H1 (cell line): ENCODE data around the gene CDCA7L. TPM values are rescaled to one million over a fixed set of nuclear protein-coding genes. Genes with fewer than 3 reads are reported as not detected.

Experiments used
- BACH1 ChIP-seq: IDR thresholded peaks from 2 replicates; pipeline ENCODE4 v1.6.1; 2012; ENCODE audit warnings: low read length, improper control_type of control experiment
- HDAC2 ChIP-seq, 2 experiments: fragments of 300-600 bp in 1 of 2; sonication (generic) in 1 of 2; IDR thresholded peaks; 2 replicates each; pipeline ENCODE4 v1.6.1; 2011 to 2012; ENCODE audit warnings: low read depth in 2 of 2, low read length in 2 of 2, mild to moderate bottlenecking in 2 of 2, moderate library complexity in 2 of 2, borderline replicate concordance in 1 of 2, inconsistent platforms in 1 of 2
- PHF8 ChIP-seq: fragments of 200-600 bp; sonication (generic); conservative IDR thresholded peaks from 2 replicates; pipeline ENCODE4 v1.7.1; 2012; ENCODE audit warnings: low read depth, mild to moderate bottlenecking, inconsistent platforms, low read length, moderate library complexity
- RBBP5 ChIP-seq: IDR thresholded peaks from 2 replicates; pipeline ENCODE4 v1.7.1; 2012; ENCODE audit warnings: low read depth, mild to moderate bottlenecking, inconsistent platforms, low read length, moderate library complexity, borderline replicate concordance
- RXRA ChIP-seq: IDR thresholded peaks from 2 replicates; pipeline ENCODE4 v1.6.1; 2011; ENCODE audit warnings: low read depth, mild to moderate bottlenecking, low read length, moderate library complexity; ENCODE audit not compliant: insufficient read depth
- SIRT6 ChIP-seq: IDR thresholded peaks from one replicate; pipeline ENCODE4 v1.7.1; 2012; ENCODE audit warnings: low read length, inconsistent platforms
- SP4 ChIP-seq: IDR thresholded peaks from 2 replicates; pipeline ENCODE4 v1.6.1; 2012; ENCODE audit warnings: low read length, inconsistent platforms
- TAF1 ChIP-seq: IDR thresholded peaks from 2 replicates; pipeline ENCODE4 v1.6.1; 2011; ENCODE audit warnings: mild to moderate bottlenecking, low read depth, low read length
- TAF7 ChIP-seq: optimal IDR thresholded peaks from 2 replicates; pipeline ENCODE3; 2011; ENCODE audit warnings: low read depth, mild to moderate bottlenecking, inconsistent platforms, low read length, moderate library complexity, borderline replicate concordance
- polyA plus RNA-seq, 7 experiments: library from polyadenylated mRNA; depleted of rRNA in 3 of 7; stranded (reverse) in 5 of 7; unstranded in 2 of 7; fragments of >200 nt in 5 of 7; fragments of 200-250 nt in 2 of 7; gene quantifications; 1 replicate in 5 of 7; 2 replicates in 1 of 7; 4 replicates in 1 of 7; pipeline versions ENCODE4 v1.2.1 to v1.2.3, GENCODE V29; 2011 to 2013; ENCODE audit warnings: missing spikeins in 2 of 7, mixed read lengths in 2 of 7
- total RNA-seq: library from RNA; stranded (reverse); fragmentation: NEBNext Ultra II Directional; extraction: Animal tissue kit (Norgen Biotek cat#: 25700); gene quantifications from 2 replicates; pipeline ENCODE4 v1.2.1, GENCODE V29; 2021
- TF ChIP-seq, protein P1 (sequence below): fragments of 300-600 bp; sonication (generic); IDR thresholded peaks from 2 replicates; pipeline ENCODE4 v1.7.1; 2012; ENCODE audit warnings: low read length, moderate library complexity, mild to moderate bottlenecking, inconsistent platforms; ENCODE audit not compliant: insufficient replicate concordance

Gene CDCA7L
- total and polyA plus RNA-seq, 2 of the 8 experiments (the other 6 are each of a cell fraction or from before 2014, with no cell fraction given) = 93.8 to 168 TPM

DNA sequence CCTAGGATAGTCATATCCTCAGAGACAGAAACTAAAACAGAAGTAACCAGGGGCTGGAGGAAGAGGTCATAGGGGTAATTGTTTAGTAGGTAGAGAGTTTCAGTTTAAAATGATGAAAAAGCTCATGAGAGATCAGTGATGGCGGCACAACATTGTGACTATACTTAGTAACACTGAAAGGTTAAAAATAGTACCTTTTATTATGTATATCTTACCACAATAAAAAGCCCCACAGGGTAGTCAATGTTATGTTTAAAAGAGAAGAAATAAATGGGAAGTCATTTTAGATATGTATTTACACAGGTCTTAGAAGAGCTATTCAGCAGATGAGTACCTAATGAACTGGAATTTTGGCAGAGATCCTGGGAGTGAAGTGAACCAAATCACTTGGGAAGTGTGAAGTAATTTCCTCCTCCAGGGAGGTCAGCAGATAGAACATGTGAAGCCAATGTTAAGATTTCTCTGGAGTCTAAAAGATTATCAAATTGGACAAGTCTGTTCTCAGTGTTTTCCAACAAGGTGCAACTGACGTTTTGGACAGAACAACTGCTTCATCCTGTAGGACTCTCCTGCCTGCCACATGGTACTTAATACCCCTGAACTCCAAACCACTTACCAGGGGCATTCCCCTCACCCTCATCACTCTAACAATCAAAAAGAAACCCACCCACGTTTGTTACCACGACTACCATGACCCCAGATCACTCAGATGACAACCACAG lies 6.4 kb downstream of the CDCA7L start (continued):
- TF ChIP-seq, protein P1, sequence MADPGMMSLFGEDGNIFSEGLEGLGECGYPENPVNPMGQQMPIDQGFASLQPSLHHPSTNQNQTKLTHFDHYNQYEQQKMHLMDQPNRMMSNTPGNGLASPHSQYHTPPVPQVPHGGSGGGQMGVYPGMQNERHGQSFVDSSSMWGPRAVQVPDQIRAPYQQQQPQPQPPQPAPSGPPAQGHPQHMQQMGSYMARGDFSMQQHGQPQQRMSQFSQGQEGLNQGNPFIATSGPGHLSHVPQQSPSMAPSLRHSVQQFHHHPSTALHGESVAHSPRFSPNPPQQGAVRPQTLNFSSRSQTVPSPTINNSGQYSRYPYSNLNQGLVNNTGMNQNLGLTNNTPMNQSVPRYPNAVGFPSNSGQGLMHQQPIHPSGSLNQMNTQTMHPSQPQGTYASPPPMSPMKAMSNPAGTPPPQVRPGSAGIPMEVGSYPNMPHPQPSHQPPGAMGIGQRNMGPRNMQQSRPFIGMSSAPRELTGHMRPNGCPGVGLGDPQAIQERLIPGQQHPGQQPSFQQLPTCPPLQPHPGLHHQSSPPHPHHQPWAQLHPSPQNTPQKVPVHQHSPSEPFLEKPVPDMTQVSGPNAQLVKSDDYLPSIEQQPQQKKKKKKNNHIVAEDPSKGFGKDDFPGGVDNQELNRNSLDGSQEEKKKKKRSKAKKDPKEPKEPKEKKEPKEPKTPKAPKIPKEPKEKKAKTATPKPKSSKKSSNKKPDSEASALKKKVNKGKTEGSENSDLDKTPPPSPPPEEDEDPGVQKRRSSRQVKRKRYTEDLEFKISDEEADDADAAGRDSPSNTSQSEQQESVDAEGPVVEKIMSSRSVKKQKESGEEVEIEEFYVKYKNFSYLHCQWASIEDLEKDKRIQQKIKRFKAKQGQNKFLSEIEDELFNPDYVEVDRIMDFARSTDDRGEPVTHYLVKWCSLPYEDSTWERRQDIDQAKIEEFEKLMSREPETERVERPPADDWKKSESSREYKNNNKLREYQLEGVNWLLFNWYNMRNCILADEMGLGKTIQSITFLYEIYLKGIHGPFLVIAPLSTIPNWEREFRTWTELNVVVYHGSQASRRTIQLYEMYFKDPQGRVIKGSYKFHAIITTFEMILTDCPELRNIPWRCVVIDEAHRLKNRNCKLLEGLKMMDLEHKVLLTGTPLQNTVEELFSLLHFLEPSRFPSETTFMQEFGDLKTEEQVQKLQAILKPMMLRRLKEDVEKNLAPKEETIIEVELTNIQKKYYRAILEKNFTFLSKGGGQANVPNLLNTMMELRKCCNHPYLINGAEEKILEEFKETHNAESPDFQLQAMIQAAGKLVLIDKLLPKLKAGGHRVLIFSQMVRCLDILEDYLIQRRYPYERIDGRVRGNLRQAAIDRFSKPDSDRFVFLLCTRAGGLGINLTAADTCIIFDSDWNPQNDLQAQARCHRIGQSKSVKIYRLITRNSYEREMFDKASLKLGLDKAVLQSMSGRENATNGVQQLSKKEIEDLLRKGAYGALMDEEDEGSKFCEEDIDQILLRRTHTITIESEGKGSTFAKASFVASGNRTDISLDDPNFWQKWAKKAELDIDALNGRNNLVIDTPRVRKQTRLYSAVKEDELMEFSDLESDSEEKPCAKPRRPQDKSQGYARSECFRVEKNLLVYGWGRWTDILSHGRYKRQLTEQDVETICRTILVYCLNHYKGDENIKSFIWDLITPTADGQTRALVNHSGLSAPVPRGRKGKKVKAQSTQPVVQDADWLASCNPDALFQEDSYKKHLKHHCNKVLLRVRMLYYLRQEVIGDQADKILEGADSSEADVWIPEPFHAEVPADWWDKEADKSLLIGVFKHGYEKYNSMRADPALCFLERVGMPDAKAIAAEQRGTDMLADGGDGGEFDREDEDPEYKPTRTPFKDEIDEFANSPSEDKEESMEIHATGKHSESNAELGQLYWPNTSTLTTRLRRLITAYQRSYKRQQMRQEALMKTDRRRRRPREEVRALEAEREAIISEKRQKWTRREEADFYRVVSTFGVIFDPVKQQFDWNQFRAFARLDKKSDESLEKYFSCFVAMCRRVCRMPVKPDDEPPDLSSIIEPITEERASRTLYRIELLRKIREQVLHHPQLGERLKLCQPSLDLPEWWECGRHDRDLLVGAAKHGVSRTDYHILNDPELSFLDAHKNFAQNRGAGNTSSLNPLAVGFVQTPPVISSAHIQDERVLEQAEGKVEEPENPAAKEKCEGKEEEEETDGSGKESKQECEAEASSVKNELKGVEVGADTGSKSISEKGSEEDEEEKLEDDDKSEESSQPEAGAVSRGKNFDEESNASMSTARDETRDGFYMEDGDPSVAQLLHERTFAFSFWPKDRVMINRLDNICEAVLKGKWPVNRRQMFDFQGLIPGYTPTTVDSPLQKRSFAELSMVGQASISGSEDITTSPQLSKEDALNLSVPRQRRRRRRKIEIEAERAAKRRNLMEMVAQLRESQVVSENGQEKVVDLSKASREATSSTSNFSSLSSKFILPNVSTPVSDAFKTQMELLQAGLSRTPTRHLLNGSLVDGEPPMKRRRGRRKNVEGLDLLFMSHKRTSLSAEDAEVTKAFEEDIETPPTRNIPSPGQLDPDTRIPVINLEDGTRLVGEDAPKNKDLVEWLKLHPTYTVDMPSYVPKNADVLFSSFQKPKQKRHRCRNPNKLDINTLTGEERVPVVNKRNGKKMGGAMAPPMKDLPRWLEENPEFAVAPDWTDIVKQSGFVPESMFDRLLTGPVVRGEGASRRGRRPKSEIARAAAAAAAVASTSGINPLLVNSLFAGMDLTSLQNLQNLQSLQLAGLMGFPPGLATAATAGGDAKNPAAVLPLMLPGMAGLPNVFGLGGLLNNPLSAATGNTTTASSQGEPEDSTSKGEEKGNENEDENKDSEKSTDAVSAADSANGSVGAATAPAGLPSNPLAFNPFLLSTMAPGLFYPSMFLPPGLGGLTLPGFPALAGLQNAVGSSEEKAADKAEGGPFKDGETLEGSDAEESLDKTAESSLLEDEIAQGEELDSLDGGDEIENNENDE = no peak
- TF ChIP-seq RBBP5 (no peak), BACH1 (no peak), PHF8 (no peak), TAF7 (no peak), TAF1 (no peak), HDAC2 (IDR thresholded peaks at IDR 0.05; ENCODE audit: borderline replicate concordance in 1 of 2, low read depth in 2 of 2, low read length in 2 of 2) (no peak), RXRA (no peak), SIRT6 (no peak), SP4 (no peak)
